Transverse colon (tissue), 4 donors: ENCODE data around the gene DCP2. TPM values are rescaled to one million over a fixed set of nuclear protein-coding genes. Genes with fewer than 3 reads are reported as not detected.

Experiments
- DNase-seq: peaks from one replicate; pipeline ENCODE4 v3.0.0-alpha.2; 2019
- H3K27ac ChIP-seq, 4 donors: fragments of 200-600 bp; sonication (generic); 2 replicates each; pipeline ENCODE4 v1.5.1; 2016 to 2018; ENCODE audit warnings: inconsistent platforms in 4 of 4
- H3K27me3 ChIP-seq: fragments of 200-600 bp; sonication (generic); 2 replicates; pipeline ENCODE4 v1.5.1; 2017; ENCODE audit warnings: inconsistent platforms
- H3K36me3 ChIP-seq, 4 donors: fragments of 200-600 bp; sonication (generic); 2 replicates each; pipeline ENCODE4 v1.5.1; 2017 to 2019; ENCODE audit warnings: inconsistent platforms in 4 of 4
- H3K4me1 ChIP-seq, 4 donors: fragments of 200-600 bp; sonication (generic); 2 replicates each; pipeline ENCODE4 v1.5.1; 2017 to 2020; ENCODE audit warnings: inconsistent platforms in 4 of 4
- H3K4me3 ChIP-seq, 4 donors: fragments of 200-600 bp; sonication (generic); 1 replicate in 1 of 4; 2 replicates in 3 of 4; pipeline versions ENCODE4 v1.5.1 to v1.6.1; 2017 to 2019; ENCODE audit warnings: inconsistent platforms in 4 of 4
- H3K9me3 ChIP-seq, 2 donors: fragments of 200-600 bp; sonication (generic); 2 replicates each; pipeline ENCODE4 v1.5.1; 2017 to 2019; ENCODE audit warnings: inconsistent platforms in 2 of 2
- CTCF ChIP-seq, 5 experiments: fragments of 200-600 bp in 3 of 5; fragments of 450-650 bp in 2 of 5; sonication (generic) in 3 of 5; IDR thresholded peaks; 1 replicate in 2 of 5; 2 replicates in 3 of 5; pipeline ENCODE4 v1.5.1; 2016 to 2017; ENCODE audit warnings: antibody characterized with exemption in 5 of 5, inconsistent platforms in 3 of 5, mild to moderate bottlenecking in 2 of 5, moderate library complexity in 1 of 5
- EP300 ChIP-seq: sonication (generic); formaldehyde crosslinking; IDR thresholded peaks from one replicate; pipeline ENCODE4 v1.6.1; 2017; ENCODE audit warnings: antibody characterized with exemption, low read depth
- POLR2A ChIP-seq: fragments of 450-650 bp; IDR thresholded peaks from one replicate; pipeline ENCODE4 v1.6.1; 2016; ENCODE audit warnings: antibody characterized with exemption, mild to moderate bottlenecking, moderate library complexity
- POLR2AphosphoS5 ChIP-seq, 3 donors: sonication (generic); formaldehyde crosslinking; IDR thresholded peaks; one replicate each; pipeline ENCODE4 v1.6.1; 2016; ENCODE audit warnings: antibody characterized with exemption in 3 of 3
- WGBS, 2 donors: methylation state at CpG; one replicate each; pipeline ENCODE4 v1.1.5; 2018; ENCODE audit warnings: low coverage in 1 of 2; 5-methylcytosine and 5-hydroxymethylcytosine counted together
- in situ Hi-C, 4 donors: fragments of 200-750 bp; cut with MboI; loops; one replicate each; pipeline versions ENCODE4 v1.15.0 to v1.15.1; 2017; ENCODE audit warnings: low sequenced_read_pairs in 3 of 4, low pct_ligation_motif_present in 1 of 4, low pct_unique_long_range_greater_than_20kb in 1 of 4
- intact Hi-C: fragments of 100-400 bp; cut with DNase I; formaldehyde crosslinking; loops from one replicate; pipeline ENCODE4 v1.15.1; 2023; ENCODE audit warnings: low total_unique reads
- total RNA-seq, 4 donors: library from RNA; depleted of rRNA; stranded (reverse); fragments of >200 nt; gene quantifications; one replicate each; pipeline ENCODE4 v1.1.0, GENCODE V29; 2016

DCP2 gene
- total RNA-seq, 4 donors from 2014 or later: 11.6 to 27.8 (median 20.7) TPM

- Histone ChIP-seq H3K36me3 (peaks cover 0 to 1% (median 0%) of the 10 kb centered on the region in 4 donors), H3K27ac (no peak overlapping the region), H3K4me1 (no peaks in the 10 kb centered on the region), H3K27me3 (no peaks in the 10 kb centered on the region), H3K9me3 (no peaks in the 10 kb centered on the region), H3K4me3 (no peak overlapping the region)
- DNase-seq: no peak
- in situ Hi-C loops (no loop called here), intact Hi-C loops (no loop called here)
- 47 to 50% methylated on average over 2 of the region's 2 CpGs for WGBS, 2 donors
- TF ChIP-seq CTCF (IDR thresholded peaks at IDR 0.05) (no peak), POLR2A (no peak), POLR2AphosphoS5 (IDR thresholded peaks at IDR 0.05) (no peak), EP300 (no peak)
Observed at GRCh38 chr5:113022661-113023060, 46.1 kb downstream of the DCP2 start.

GRCh38 chr5:113024076-113024697, 47.6 kb downstream of the DCP2 start:
- no peaks in the 10 kb centered on the region for H3K27me3 ChIP-seq
- no peaks in the 10 kb centered on the region for H3K9me3 ChIP-seq
- peaks cover 0 to 7% (median 0%) of the 10 kb centered on the region in 4 donors for H3K36me3 ChIP-seq
- no peaks in the 10 kb centered on the region for H3K4me1 ChIP-seq
- DNase-seq: no peak
- no peak overlapping the region for H3K27ac ChIP-seq
- 76 to 78% methylated on average over 6 of the region's 6 CpGs for WGBS, 2 donors
- in situ Hi-C loops: no loop called here
- H3K4me3 ChIP-seq: no peak overlapping the region
- no peak for TF ChIP-seq POLR2AphosphoS5 (IDR thresholded peaks at IDR 0.05)
- no peak for TF ChIP-seq POLR2A
- TF ChIP-seq CTCF (IDR thresholded peaks at IDR 0.05): no peak
- no peak for TF ChIP-seq EP300
- intact Hi-C loops: no loop called here

- DNase-seq: no peak
- intact Hi-C loops (no loop called here), in situ Hi-C loops (no loop called here)
- Histone ChIP-seq H3K27ac (no peak overlapping the region), H3K4me1 (no peaks in the 10 kb centered on the region), H3K4me3 (no peak overlapping the region), H3K9me3 (no peaks in the 10 kb centered on the region), H3K27me3 (no peaks in the 10 kb centered on the region), H3K36me3 (peaks cover 0 to 7% (median 0%) of the 10 kb centered on the region in 4 donors)
- 96 to 100% methylated on average over 1 to 4 of the region's 4 CpGs for WGBS, 2 donors
- no peak for TF ChIP-seq EP300
- TF ChIP-seq CTCF (IDR thresholded peaks at IDR 0.05): no peak
- no peak for TF ChIP-seq POLR2AphosphoS5 (IDR thresholded peaks at IDR 0.05)
- TF ChIP-seq POLR2A: no peak
Observed at GRCh38 chr5:113025596-113025995, 49.0 kb downstream of the DCP2 start.

- in situ Hi-C loops: no loop called here
Observed at GRCh38 chr5:113026211-113026610, 49.6 kb downstream of the DCP2 start.

More at GRCh38 chr5:113026211-113026610, 49.6 kb downstream of the DCP2 start:
- Histone ChIP-seq H3K9me3 (no peaks in the 10 kb centered on the region), H3K4me3 (no peak overlapping the region), H3K36me3 (peaks cover 0 to 7% (median 0%) of the 10 kb centered on the region in 4 donors), H3K27ac (no peak overlapping the region), H3K4me1 (no peaks in the 10 kb centered on the region), H3K27me3 (no peaks in the 10 kb centered on the region)
- 86 to 91% methylated on average over 2 to 4 of the region's 4 CpGs for WGBS, 2 donors
- DNase-seq: no peak
- TF ChIP-seq EP300: no peak
- TF ChIP-seq POLR2A: no peak
- no peak for TF ChIP-seq CTCF (IDR thresholded peaks at IDR 0.05)
- no peak for TF ChIP-seq POLR2AphosphoS5 (IDR thresholded peaks at IDR 0.05)
- intact Hi-C loops: no loop called here
